HG03354 (cell line): ENCODE measurements around the gene SNAPIN.

Experiments
- ATAC-seq: cut with Tn5 transposase; IDR thresholded peaks from one replicate; pipeline ENCODE4 v1.9.1; 2021; ENCODE audit warnings: mild to moderate bottlenecking; ENCODE audit not compliant: unreplicated experiment, poor library complexity, severe bottlenecking

The SNAPIN gene

DNA sequence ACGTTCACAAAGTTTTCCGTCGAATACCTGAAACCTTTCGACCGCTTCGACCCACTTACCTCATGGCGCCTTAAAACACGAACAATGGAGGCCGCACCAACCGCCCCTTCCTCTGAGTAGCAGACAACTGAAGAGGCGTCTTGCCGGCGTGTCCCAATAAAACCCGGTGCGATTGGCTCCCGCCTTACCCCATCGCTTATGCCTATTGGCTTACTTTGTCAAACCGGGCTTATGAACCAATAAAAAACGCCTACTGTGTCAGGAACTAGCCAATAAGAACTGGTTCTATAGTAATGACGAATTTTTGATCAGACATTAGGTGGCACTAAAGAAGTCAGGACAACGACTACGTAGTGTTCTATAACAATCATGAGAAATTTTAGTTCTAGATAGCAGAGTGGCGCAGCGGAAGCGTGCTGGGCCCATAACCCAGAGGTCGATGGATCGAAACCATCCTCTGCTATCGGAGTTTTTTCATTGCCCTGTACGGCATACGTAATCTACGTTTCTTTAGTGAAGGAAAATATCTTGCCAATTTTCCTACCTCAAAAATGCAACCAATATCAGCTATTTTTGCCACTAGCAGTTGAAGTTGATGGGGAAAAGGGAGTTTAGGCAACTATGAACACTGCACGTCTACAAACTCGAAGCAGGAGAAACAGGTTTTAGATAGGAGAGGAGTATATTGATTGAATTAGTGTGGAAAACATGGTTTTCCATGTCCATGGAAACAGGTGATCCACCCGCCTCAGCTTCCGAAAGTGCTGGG, 12.5 kb downstream of the SNAPIN start, which contains the start of gene ILF2:
Gene ILF2 (minus strand): TSS at position 135 of the 769 bp plus-strand sequence. CDS start 71 bp downstream, at position 64.
- ATAC-seq = peak; percentile 92

DNA sequence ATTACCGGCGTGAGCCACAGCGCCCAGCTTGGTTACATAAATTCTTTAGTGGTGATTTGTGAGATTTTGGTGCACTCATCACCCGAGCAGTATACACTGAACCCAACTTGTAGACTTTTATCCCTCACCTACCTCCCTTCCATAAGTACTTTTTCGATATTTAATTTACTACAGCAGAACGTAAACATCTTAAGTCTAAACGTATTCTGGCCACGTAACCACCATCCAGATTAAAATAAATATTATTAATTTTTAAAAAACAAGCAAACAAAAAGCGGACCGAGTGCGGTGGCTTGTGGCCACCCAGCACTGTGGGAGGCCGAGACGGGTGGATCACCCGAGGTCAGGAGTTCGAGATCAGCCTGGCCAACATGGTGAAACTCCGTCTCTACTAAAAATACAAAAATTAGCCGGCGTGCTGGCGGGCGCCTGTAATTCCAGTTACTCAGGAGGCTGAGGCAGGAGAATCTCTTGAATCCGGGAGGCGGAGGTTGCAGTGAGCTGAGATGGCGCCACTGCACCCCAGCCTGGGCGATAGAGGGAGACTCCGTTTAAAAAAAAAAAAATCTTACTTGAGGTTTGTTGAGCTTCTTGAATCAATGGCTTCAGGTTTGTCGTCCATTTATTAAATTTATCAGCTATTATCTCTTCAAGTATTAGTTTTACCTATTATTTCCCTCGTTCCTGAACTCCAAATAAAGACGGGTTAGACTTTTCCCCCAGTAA, 13.3 kb downstream of the SNAPIN start:
- peak; percentile 10 for ATAC-seq

- no peak for ATAC-seq
Observed at GRCh38 chr1:153673511-153673910, 15.0 kb downstream of the SNAPIN start.

DNA sequence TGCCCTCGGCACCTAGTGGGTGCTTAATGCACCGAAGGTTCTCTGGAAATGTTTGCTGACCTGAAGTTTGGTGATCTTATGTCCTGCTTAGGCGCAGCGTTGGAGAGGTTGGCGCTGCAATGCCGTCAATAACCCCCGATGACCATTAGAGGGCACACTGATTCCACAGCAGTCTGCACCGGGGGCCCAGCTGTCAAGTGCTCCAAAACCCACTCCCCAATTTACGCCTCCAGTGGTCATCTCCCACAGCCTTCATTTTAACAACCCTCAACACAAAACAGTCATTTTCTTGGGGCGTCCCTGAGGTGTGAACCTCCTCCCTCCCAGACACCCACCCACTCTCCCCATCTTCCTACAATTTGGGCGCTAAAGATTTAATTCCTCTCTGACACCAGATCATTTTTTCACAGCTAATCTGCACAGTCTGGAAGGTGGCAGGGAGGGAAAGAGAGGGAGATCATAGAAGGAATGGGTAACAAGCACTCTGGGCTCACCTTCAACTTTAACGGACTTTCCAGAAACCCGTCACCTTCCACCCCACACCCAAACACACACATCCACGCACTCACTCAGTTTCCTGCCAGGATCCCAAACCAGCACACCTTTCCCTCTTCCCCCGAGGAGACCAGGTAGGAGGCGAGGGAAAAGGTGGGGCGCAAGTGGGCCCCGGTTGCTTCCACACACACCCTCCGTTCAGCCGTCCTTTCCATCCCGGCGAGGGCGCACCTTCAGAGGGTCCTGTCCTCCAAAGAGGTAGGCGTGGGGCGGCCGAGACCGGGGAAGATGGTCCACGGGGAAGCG, 19.4 kb downstream of the SNAPIN start:
- no peak for ATAC-seq

DNA sequence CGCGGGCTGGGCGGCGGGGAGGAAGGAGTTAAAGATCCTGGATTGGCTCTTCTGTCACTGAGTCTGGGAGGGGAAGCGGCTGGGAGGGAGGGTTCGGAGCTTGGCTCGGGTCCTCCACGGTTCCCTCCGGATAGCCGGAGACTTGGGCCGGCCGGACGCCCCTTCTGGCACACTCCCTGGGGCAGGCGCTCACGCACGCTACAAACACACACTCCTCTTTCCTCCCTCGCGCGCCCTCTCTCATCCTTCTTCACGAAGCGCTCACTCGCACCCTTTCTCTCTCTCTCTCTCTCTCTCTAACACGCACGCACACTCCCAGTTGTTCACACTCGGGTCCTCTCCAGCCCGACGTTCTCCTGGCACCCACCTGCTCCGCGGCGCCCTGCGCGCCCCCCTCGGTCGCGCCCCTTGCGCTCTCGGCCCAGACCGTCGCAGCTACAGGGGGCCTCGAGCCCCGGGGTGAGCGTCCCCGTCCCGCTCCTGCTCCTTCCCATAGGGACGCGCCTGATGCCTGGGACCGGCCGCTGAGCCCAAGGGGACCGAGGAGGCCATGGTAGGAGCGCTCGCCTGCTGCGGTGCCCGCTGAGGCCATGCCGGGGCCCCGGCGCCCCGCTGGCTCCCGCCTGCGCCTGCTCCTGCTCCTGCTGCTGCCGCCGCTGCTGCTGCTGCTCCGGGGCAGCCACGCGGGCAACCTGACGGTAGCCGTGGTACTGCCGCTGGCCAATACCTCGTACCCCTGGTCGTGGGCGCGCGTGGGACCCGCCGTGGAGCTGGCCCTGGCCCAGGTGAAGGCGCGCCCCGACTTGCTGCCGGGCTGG, 20.2 kb downstream of the SNAPIN start, which contains the start of gene NPR1:
Gene NPR1 (plus strand): TSS at position 170 of the 818 bp plus-strand sequence. CDS start 421 bp downstream, at position 591.
- ATAC-seq = peak; percentile 18

- ATAC-seq = peak; percentile 47
Observed at GRCh38 chr1:153679337-153680119, 21.0 kb downstream of the SNAPIN start.

- no peak for ATAC-seq
Observed at GRCh38 chr1:153680120-153680403, 21.6 kb downstream of the SNAPIN start.

DNA sequence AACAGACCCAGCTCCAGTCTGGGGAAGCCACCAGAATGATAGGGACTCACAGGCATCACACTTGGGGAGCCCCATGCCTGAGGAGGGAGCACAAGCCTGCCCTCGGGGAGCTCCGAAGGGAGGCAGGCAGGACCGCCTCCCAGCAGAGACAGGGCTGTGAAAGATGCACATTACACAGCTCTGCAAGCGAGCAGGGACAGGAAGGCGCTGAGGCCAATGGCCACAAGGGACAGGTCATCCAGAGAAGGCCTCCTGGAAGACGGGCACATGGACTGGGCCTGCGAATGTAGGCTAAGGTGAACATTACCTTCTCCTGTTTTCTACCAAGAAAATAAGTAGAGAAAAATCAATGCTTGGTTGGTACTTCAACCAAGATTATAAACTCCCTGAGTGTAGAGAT, 24.2 kb downstream of the SNAPIN start:
- ATAC-seq = no peak

DNA sequence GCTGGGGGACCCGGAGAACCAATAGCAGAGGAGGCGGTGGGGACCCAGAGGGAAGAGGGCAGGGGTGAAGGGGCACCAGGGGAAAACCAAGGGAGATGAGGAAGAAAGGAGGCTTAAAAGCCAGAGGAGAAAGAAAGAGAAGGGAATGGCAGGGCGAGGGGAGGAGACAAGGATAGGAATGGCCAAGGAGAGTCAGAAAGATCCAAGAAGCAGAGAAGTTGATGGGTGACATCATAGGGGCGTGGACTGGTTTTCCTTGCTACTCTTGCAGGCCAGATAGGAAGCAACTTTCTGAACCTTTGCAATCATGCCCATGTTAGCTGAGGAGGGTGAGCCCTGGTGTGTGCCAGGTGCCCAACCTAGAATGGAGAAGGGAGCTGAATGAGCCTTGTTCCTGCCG, 25.4 kb downstream of the SNAPIN start:
- no peak for ATAC-seq

DNA sequence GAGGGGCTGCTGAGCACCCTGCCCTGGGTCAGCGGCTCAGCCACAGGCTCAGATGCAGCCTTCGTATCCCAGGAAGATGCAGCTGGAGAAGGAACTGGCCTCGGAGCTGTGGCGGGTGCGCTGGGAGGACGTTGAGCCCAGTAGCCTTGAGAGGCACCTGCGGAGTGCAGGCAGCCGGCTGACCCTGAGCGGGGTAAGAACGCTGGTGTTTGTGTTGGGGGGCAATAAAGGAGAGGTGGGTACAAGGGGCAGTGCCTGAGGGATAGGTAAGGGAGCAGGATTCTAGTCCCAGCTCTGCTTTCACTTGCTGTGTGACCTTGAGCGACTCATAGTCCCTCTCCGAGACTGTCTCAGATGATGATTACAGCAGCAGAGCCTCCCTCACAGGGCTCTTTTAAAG, 26.4 kb downstream of the SNAPIN start:
- ATAC-seq = no peak

DNA sequence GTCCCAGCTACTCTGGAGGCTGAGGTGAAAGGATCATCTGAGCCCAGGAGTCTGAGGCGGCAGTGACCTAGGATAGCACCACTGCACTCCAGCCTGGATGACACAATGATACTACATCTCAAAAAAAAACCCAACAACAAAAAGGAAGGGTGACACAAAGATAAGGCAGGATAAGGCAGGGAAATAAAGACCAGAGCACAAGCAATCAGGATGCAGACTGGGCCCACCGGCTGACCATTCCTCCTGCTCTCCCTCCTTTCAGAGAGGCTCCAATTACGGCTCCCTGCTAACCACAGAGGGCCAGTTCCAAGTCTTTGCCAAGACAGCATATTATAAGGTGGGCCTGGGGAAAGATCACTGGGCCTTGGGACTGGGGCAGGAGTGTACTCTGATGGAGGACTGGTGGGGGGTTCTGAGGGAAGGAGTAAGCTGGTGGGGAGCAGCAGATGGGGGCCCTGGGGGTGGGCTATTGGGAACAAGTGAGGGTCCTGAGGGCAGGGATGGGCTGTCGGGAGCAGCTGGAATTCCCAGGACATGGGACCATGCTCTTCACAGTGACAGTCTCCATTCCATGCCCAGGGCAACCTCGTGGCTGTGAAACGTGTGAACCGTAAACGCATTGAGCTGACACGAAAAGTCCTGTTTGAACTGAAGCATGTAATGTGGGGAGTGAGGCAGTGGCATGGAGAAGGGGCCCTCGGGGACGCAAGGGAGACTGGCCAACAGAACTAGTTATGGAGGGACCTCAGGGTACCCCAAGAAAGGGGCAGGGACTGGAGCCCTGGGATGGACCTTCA, 27.2 kb downstream of the SNAPIN start:
- ATAC-seq = no peak

DNA sequence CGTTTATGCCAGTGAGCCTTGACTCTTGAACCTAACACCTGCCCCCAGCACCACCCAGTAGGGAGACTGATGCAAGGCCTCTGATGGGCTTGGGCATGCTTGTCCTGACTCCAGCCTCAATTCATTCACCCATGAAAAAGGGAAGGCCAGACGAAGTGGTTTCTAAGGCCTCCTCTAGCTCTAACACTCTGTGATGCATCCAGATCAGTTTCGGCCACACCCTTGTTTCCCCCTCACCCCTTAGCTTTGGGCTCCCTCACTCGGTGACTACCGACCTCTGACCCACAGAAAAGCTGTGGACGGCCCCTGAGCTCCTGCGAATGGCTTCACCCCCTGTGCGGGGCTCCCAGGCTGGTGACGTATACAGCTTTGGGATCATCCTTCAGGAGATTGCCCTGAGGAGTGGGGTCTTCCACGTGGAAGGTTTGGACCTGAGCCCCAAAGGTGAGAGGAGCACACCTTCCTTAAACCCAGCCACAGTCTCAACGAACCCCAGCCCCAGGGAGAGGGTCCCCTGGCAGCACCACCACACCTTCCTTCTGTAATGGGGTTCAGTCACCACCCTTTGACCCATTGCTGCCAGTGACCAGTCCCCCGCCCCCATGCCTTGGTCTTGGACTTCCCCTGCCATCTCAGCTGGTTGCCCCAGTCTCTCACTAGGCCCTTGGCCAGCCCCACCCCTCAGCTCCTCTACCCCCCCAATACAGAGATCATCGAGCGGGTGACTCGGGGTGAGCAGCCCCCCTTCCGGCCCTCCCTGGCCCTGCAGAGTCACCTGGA, 29.0 kb downstream of the SNAPIN start:
- ATAC-seq = no peak

GRCh38 chr1:153688276-153688675, 29.8 kb downstream of the SNAPIN start:
- no peak for ATAC-seq

GRCh38 chr1:153688736-153689328, 30.3 kb downstream of the SNAPIN start:
- no peak for ATAC-seq

DNA sequence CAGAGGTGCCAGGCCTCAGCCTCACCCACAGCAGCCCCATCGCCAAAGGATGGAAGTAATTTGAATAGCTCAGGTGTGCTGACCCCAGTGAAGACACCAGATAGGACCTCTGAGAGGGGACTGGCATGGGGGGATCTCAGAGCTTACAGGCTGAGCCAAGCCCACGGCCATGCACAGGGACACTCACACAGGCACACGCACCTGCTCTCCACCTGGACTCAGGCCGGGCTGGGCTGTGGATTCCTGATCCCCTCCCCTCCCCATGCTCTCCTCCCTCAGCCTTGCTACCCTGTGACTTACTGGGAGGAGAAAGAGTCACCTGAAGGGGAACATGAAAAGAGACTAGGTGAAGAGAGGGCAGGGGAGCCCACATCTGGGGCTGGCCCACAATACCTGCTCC, 35.0 kb downstream of the SNAPIN start:
- no peak for ATAC-seq

DNA sequence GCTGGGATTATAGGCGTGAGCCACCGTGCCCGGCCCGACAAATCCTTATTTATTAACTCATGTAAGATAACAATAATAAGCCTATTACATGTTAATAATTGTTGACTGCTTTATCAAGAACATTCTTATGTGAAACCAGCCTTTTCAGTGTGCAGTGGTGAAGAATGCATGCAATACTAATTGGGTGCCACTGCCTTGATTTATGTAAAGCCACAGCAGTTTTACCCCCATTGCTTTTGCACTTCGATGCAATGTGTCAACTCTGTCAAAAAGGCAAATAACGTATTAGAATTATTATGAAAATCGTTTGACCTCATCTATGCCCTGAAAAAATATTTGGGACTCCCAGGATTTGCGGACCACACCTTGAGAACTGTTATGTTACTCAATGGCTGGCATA, 38.2 kb downstream of the SNAPIN start:
- ATAC-seq = no peak
